Activated CD8-positive, alpha-beta memory T cell treated with anti-CD3 and anti-CD28 coated beads, Interleukin-2, amount 50 U/mL, for 1 hour (primary cell): Measurements from ENCODE around the gene OR2H2.

Source experiments
- DNase-seq: peaks from one replicate; pipeline ENCODE4 v3.0.0-alpha.2; 2020; ENCODE audit errors: extremely low read depth

Gene OR2H2

GRCh38 chr6:29591677-29592076 is 6.8 kb downstream of the OR2H2 start:
- DNase-seq, result no peak

DNA sequence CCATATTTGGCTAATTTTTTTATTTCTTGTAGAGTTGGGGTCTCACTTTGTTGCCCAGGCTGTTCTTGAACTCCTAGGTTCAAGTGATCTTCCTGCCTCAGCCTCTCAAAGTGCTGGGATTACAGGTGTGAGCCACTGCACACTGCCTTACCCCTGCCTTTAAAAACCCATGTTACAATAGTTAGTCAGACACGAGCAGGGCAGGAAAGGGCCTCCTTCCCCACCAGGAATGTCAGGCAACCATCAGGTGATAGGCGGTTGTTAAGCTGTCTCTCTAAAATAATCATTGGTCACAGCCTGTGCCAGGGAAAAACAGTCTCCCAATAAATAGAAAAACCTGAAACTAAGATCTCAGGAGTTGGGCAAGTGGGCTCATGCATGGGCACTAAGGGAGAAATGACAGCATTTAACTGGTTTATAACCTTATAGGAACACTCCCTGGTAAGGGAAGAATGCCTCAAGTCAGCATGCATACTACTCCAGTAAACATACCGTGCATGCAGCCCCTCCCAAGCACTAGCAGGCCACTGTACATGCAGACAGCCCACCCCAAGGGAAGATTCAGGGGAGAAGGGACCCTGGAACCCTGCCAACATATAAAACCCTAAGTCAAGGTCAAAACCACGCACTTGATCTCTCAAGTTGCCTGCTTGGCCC is 8.4 kb downstream of the OR2H2 start:
- DNase-seq, result no peak

- no peak for DNase-seq
Observed at GRCh38 chr6:29596381-29596900, 11.5 kb downstream of the OR2H2 start.

- no peak for DNase-seq
Observed at GRCh38 chr6:29597184-29597583, 12.3 kb downstream of the OR2H2 start.

- no peak for DNase-seq
Observed at GRCh38 chr6:29598172-29598747, 13.3 kb downstream of the OR2H2 start.

DNA sequence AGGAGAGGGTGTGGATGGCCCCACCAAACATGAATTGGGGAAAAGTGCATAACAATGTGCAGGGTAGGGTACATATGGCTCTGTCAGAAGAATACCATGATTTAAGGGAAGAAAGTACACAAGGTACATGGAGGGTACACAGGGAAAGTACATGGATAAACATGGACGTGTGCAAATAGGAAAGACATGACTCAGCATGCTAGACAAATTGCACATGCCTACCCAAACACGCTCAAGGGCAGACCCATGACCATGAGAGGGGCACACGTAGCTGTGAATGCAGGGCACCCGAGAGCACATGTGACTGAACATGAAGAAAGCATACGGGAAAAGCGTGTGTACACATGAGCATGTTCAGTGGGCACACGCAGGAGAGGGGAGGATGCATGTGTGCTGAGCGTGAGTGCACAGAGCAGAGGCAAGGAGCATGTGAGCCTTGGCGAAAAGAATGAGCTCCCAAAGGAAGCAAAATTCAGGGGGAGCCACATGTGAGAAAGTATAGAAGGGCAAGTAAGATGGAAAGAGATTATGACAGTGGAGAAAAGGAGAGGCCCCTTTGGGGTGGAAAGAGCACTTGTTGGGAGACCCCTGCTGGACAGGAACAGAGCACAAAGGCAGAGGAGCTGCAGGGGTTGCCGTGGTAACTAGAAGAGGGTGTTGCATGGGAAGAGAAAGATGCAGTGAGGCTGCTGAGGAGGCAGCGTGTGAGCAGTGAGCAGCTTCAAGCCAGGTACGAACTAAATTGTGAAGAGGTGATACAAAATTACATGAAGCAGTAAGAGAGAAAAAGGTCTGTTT is 17.8 kb downstream of the OR2H2 start:
- no peak for DNase-seq

DNA sequence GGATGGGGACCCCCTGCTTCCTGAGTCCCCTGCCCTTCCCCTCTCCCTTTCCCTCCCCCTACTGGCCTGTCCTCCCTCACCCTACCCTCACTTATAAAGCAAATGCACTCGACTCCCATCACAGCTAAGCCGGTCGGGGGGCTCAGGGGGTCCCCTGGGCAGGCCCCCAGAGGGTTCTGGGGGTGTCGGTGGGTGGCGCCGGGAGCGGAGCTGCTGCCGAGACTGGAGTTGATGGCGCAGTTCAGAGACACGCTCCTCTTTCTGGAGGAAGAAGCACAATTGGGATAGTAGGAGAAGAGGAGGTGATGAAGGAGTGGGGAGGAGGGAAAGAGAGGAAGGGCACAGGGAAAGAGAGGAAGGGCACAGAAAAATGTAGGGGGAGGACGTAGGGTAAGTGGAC is 18.5 kb downstream of the OR2H2 start:
- no peak for DNase-seq

DNA sequence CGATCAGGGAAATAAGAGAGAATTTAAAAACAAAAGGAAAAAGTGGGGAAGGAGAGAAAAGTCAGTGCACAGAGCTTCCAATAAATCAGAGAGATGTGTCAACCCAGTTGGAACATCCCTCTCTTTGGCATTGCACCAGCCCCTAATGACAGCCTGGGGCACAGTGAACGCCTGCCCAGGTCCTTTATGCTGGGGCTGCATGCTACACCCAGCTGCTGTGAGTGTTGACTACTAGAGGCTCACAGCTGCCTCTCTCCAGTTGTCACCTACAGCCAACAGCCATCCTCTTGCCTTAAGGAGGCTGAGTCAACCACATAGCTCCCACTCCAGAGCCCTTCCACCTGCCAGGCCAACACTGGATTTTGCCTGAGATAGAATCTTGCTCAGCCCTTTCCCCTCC is 19.0 kb downstream of the OR2H2 start:
- no peak for DNase-seq

- no peak for DNase-seq
Observed at GRCh38 chr6:29608131-29608530, 23.2 kb downstream of the OR2H2 start.

GRCh38 chr6:29610540-29610939 is 25.6 kb downstream of the OR2H2 start:
- no peak for DNase-seq

GRCh38 chr6:29611426-29611825 is 26.5 kb downstream of the OR2H2 start:
- DNase-seq, result no peak

GRCh38 chr6:29617782-29618554 is 33.0 kb downstream of the OR2H2 start:
- no peak for DNase-seq

DNA sequence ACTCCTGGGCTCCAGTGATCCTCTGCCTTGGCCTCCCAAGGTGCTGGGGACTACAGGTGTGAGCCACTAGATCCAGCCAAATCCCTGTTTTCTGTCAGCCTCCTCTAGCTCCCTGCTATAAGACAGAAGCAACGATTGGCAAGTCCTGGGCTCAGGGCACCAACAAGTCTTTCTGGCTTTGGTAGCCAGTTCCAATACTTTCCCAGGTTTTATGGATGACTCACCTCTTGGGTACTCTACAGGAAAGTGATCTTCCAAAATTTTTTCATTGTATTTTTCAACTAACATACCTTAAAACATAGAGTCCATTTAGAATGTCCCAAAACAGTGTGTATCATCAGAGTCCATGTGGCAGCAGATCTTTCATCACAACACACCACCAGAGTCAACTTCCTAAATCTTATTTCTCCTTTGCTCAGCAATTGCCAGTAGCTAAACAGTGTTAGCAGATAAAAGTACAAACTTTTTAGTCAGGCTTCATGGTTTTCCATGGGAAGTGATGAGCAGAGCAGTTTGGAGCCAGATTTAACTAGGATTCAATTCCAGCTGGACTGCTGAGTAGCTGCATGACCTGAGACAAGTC is 34.7 kb downstream of the OR2H2 start:
- no peak for DNase-seq

- DNase-seq, result no peak
Observed at GRCh38 chr6:29620630-29621029, 35.7 kb downstream of the OR2H2 start.

- no peak for DNase-seq
Observed at GRCh38 chr6:29624520-29624961, 39.6 kb downstream of the OR2H2 start.

GRCh38 chr6:29625337-29625930 is 40.5 kb downstream of the OR2H2 start:
- no peak for DNase-seq

GRCh38 chr6:29626948-29627754 is 42.2 kb downstream of the OR2H2 start:
- no peak for DNase-seq

DNA sequence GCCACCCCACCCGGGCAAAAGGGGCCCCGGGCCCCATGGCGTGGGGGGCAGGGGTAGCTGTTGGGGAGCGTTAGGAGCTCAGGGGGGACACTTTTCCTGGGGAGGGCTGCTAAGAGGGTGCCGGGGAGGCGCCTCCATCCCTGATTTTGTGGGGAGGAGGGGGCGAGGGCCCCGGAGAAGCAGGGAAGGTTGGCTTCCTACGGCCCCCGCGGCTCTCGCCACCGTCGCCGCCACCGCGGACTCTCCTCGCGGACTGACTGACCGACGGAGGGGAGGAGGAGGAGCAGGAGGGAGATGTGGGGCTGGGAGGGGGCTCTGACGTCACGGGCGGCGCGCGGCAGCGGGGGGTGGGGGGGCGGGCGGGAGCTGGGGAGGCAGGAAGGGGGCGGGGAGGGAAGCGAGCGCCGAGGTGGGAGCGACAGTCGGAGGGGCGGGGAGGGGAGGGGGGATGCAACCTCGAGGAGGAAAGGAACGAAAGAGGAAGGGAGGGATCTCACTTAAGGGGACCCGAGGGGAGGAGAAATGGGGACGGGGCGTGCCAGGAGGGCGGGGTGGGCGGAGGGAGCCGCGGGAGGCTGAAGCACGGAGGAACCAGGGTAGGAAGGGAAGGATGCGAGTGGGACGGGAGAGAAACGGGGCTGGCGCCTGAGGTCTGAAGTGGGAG is 43.0 kb downstream of the OR2H2 start:
- DNase-seq, result no peak

DNA sequence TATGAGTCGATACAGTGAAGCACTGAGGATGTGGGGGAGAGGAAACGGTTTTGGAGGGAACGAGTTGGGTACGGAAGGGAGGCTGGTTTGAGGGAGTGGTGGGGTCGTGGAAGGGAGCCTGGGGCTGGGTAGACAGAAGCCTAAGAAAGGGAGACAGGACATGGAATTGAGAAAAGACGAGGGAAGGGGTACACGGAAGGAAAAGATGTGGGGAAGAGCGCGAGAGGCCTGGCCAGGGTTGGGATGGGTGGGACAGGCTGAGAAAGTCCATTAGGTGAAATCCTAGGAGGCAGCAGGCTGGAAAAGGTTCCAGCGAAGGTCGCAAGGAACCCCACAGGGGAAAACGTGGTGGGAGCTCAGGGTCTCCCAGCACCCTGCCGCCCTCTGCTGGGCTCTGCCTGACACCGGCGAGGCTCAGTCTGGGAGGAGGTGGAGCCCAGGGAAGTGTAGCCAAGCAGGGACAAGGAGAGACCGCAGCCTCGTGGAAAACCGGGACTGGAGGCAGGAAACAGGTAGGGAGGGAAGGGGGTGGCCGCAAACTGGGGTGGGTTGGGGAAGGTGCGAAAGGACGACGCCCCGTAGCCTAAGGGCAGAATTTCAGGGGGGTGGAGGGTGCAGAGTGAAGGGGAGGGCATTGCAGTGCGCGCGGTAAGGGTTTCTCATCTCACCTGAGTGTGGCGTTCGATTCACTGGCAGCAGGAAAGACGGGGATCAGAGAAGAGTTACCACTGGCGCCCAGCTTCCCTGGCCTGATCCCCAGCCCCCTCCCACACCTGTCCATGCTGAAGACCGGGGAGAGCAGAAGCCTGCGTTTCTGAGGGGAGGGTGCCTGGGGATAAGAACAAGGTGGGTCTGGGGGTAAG is 43.7 kb downstream of the OR2H2 start:
- DNase-seq, result no peak
